Endodermal cell (in vitro differentiated cells): ENCODE measurements around the gene SUMO3. TPM values are rescaled to one million over a fixed set of nuclear protein-coding genes. Genes with fewer than 3 reads are reported as not detected.
A peak's percentile ranks its signal among the peaks of the same experiment; 100 is the strongest.

ENCODE experiments used
- DNase-seq: peaks from one replicate; pipeline ENCODE4 v3.0.0-alpha.2; 2017
- H3K27ac ChIP-seq: 2 replicates; pipeline ENCODE4 v1.5.1; 2013; ENCODE audit warnings: mild to moderate bottlenecking, low read depth, low read length, moderate library complexity
- H3K27me3 ChIP-seq: 2 replicates; pipeline ENCODE4 v1.6.1; 2013; ENCODE audit warnings: mild to moderate bottlenecking, low read length, moderate library complexity; ENCODE audit not compliant: insufficient read depth, control insufficient read depth, poor library complexity, severe bottlenecking
- H3K36me3 ChIP-seq: 2 replicates; pipeline ENCODE4 v1.7.0; 2013; ENCODE audit warnings: mild to moderate bottlenecking, low read length, moderate library complexity; ENCODE audit not compliant: control insufficient read depth, insufficient read depth
- H3K4me1 ChIP-seq: one replicate; pipeline ENCODE4 v1.7.0; 2013; ENCODE audit warnings: low read length; ENCODE audit not compliant: control insufficient read depth, insufficient read depth
- H3K4me3 ChIP-seq: 2 replicates; pipeline ENCODE4 v1.5.1; 2013; ENCODE audit warnings: mild to moderate bottlenecking, low read length, moderate library complexity
- H3K9ac ChIP-seq: 2 replicates; pipeline ENCODE4 v1.6.1; 2013; ENCODE audit warnings: mild to moderate bottlenecking, low read length, moderate library complexity; ENCODE audit not compliant: poor library complexity, severe bottlenecking; ENCODE audit errors: extremely low read depth
- H3K9me3 ChIP-seq: 2 replicates; pipeline ENCODE4 v1.6.1; 2013; ENCODE audit warnings: mild to moderate bottlenecking, low read length, moderate library complexity; ENCODE audit not compliant: control insufficient read depth
- H3K27ac Mint-ChIP-seq: 2 replicates; pipeline ENCODE4 v1.8.0; 2020; ENCODE audit warnings: mixed read lengths
- H3K27me3 Mint-ChIP-seq: 2 replicates; pipeline ENCODE4 v1.8.0; 2021; ENCODE audit warnings: mild to moderate bottlenecking, mixed read lengths; ENCODE audit not compliant: insufficient read depth
- H3K36me3 Mint-ChIP-seq: 2 replicates; pipeline ENCODE4 v1.8.0; 2020; ENCODE audit warnings: low read depth, mixed read lengths
- H3K4me1 Mint-ChIP-seq: 2 replicates; pipeline ENCODE4 v1.8.0; 2020; ENCODE audit warnings: mixed read lengths
- H3K4me3 Mint-ChIP-seq: 2 replicates; pipeline ENCODE4 v1.8.0; 2020; ENCODE audit warnings: mild to moderate bottlenecking, moderate library complexity, mixed read lengths
- H3K9me3 Mint-ChIP-seq: 2 replicates; pipeline ENCODE4 v1.8.0; 2020; ENCODE audit warnings: mild to moderate bottlenecking, mixed read lengths
- CTCF ChIP-seq: fragments of 200-600 bp; sonication (generic); conservative IDR thresholded peaks from 2 replicates; pipeline ENCODE4 v1.5.0; 2021; ENCODE audit warnings: antibody characterized with exemption, mild to moderate bottlenecking
- WGBS, 2 experiments: methylation state at CpG; one replicate each; pipeline versions ENCODE4 v1.1.5 to v1.1.7; 2013; ENCODE audit warnings: missing lambda C conversion rate in 2 of 2, mixed read lengths in 1 of 2; ENCODE audit not compliant: insufficient coverage in 1 of 2, insufficient read length in 1 of 2; 5-methylcytosine and 5-hydroxymethylcytosine counted together
- total RNA-seq, 2 donors: library from RNA; stranded (reverse); fragmentation: NEBNext Ultra II Directional in 1 of 2; extraction: Animal tissue kit (Norgen Biotek cat#: 25700) in 1 of 2; gene quantifications; 2 replicates in 1 of 2; 3 replicates in 1 of 2; pipeline ENCODE4 v1.2.1, GENCODE V29; 2021

SUMO3 gene
- total RNA-seq, 2 donors from 2014 or later: 79.5 to 96.4 TPM

GRCh38 chr21:44791246-44791645 is 26.6 kb downstream of the SUMO3 start:
- WGBS, 2 experiments: 91 to 97% methylated on average over 3 to 5 of the region's 5 CpGs
- Mint-ChIP-seq H3K36me3 (peaks cover 51% of the 10 kb centered on the region), H3K4me3 (no peak overlapping the region), H3K27me3 (no peaks in the 10 kb centered on the region), H3K9me3 (no peaks in the 10 kb centered on the region), H3K4me1 (peaks cover 12% of the 10 kb centered on the region), H3K27ac (peak overlapping the region; percentile 70)
- Histone ChIP-seq H3K4me1 (no peaks in the 10 kb centered on the region), H3K9me3 (no peaks in the 10 kb centered on the region), H3K36me3 (peaks cover 29% of the 10 kb centered on the region), H3K9ac (no peak overlapping the region), H3K4me3 (no peak overlapping the region), H3K27ac (no peak overlapping the region), H3K27me3 (no peaks in the 10 kb centered on the region)
- TF ChIP-seq CTCF: no peak
- DNase-seq: no peak

DNA sequence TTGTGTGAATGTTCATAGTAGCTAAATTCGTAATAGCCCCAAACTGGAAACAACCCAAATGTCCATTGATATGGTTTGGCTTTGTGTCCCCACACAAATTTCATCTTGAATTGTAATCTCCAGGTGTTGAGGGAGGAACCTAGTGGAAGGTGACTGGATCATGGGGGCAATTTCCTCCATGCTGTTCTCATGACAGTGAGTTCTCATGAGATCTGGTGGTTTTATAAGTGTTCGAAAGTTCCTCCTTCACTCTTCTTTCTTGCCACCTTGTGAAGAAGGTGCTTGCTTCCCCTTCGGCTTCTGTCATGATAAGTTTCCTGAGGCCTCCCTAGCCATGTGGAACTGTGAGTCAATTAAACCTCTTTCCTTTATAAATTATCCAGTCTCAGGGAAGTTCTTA is 27.5 kb downstream of the SUMO3 start:
- Mint-ChIP-seq H3K36me3 (peaks cover 49% of the 10 kb centered on the region), H3K4me1 (peaks cover 12% of the 10 kb centered on the region), H3K4me3 (no peak overlapping the region), H3K27me3 (no peaks in the 10 kb centered on the region), H3K27ac (no peak overlapping the region), H3K9me3 (no peaks in the 10 kb centered on the region)
- DNase-seq: peak; percentile 5
- Histone ChIP-seq H3K36me3 (peaks cover 29% of the 10 kb centered on the region), H3K27ac (no peak overlapping the region), H3K4me1 (no peaks in the 10 kb centered on the region), H3K27me3 (no peaks in the 10 kb centered on the region), H3K4me3 (no peak overlapping the region), H3K9ac (no peak overlapping the region), H3K9me3 (no peaks in the 10 kb centered on the region)
- TF ChIP-seq CTCF: no peak
- whole genome bisulfite sequencing, 2 experiments: 95 to 100% methylated on average over 1 to 3 of the region's 3 CpGs

- H3K4me3 ChIP-seq: no peak overlapping the region
- no peak overlapping the region for H3K27ac ChIP-seq
- H3K27me3 ChIP-seq: no peaks in the 10 kb centered on the region
- H3K4me1 ChIP-seq: no peaks in the 10 kb centered on the region
- Mint-ChIP-seq H3K4me3 (no peak overlapping the region), H3K4me1 (peaks cover 12% of the 10 kb centered on the region), H3K9me3 (no peaks in the 10 kb centered on the region), H3K27me3 (no peaks in the 10 kb centered on the region), H3K27ac (no peak overlapping the region), H3K36me3 (peaks cover 54% of the 10 kb centered on the region)
- H3K36me3 ChIP-seq: peaks cover 34% of the 10 kb centered on the region
- peak; percentile 17 for DNase-seq
- no peak for TF ChIP-seq CTCF
- no peaks in the 10 kb centered on the region for H3K9me3 ChIP-seq
- no peak overlapping the region for H3K9ac ChIP-seq
- WGBS, 2 experiments: 100% methylated on average over 1 of the region's 1 CpG; no CpG with 5 or more reads in 1 of the 2 experiments
These were observed 28.0 kb downstream of the SUMO3 start for GRCh38 chr21:44789880-44790279.
